ENCODE data around the gene ETS2. TPM values are rescaled to one million over a fixed set of nuclear protein-coding genes. Genes with fewer than 3 reads are reported as not detected.

The ETS2 gene
- total and polyA plus RNA-seq, 2 experiments from 2014 or later, result 19.5 to 36.8 TPM

DNA sequence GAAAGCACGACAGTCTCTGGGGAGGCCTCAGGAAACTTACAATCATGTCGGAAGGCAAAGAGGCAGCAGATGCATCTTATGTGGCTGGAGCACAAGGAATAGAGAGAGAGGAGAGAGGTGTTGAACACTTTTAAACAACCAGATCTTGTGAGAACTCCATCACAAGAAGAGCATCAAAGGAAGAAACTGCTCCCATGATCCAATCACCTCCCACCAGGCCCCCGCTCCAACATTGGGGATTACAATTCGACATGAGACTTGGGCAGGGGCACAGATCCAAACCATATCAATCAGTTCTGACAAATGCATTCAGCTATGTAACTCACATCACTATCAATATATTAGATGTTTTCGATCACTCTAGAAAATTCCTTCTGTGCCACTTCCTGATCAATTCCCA is 37.6 kb downstream of the ETS2 start:
- no peaks in the 10 kb centered on the region for H3K36me3 ChIP-seq (ENCODE audit: insufficient read depth)
- Mint-ChIP-seq H3K27ac (no peak overlapping the region), H3K36me3 (ENCODE audit: low read depth) (no peaks in the 10 kb centered on the region; the same call in 2 of the 3 replicates), H3K4me3 (no peak overlapping the region), H3K4me1 (peaks cover 6% of the 10 kb centered on the region), H3K27me3 (ENCODE audit: insufficient read depth, low read depth, poor library complexity) (peaks cover 6% of the 10 kb centered on the region), H3K9me3 (peaks cover 3% of the 10 kb centered on the region; the same call in 1 of the 3 replicates)
- H3K4me2 ChIP-seq, result no peak overlapping the region
- H3K79me2 ChIP-seq (replicated peaks; ENCODE audit: insufficient read depth), result no peaks in the 10 kb centered on the region
- H2AFZ ChIP-seq, result no peak overlapping the region
- no peak overlapping the region for H3K4me3 ChIP-seq
- peaks cover 6% of the 10 kb centered on the region; the same call in 1 of the 2 replicates for H3K9me2 ChIP-seq (ENCODE audit: insufficient read depth)
- no peak overlapping the region for H3K27ac ChIP-seq (ENCODE audit: low read depth)
- no peaks in the 10 kb centered on the region for H4K20me1 ChIP-seq (replicated peaks; ENCODE audit: insufficient read depth)
- DNase-seq (ENCODE audit: low spot score) (no peak), ATAC-seq (no peak)
- H3F3A ChIP-seq (replicated peaks; ENCODE audit: low read depth), result no peaks in the 10 kb centered on the region
- no peak for TF ChIP-seq STAT1 (IDR thresholded peaks at IDR 0.05; ENCODE audit: unreplicated experiment)
- no peak for TF ChIP-seq ZNF331 (CRISPR knock-in tag; IDR thresholded peaks at IDR 0.05; ENCODE audit: low read depth)
- TF ChIP-seq NANOG (IDR thresholded peaks at IDR 0.05; ENCODE audit: borderline replicate concordance), result no peak
- TF ChIP-seq JUNB (IDR thresholded peaks at IDR 0.05; ENCODE audit: unreplicated experiment), result no peak
- TF ChIP-seq ZNF114 (CRISPR knock-in tag; IDR thresholded peaks at IDR 0.05), result no peak
- TF ChIP-seq, protein P1, sequence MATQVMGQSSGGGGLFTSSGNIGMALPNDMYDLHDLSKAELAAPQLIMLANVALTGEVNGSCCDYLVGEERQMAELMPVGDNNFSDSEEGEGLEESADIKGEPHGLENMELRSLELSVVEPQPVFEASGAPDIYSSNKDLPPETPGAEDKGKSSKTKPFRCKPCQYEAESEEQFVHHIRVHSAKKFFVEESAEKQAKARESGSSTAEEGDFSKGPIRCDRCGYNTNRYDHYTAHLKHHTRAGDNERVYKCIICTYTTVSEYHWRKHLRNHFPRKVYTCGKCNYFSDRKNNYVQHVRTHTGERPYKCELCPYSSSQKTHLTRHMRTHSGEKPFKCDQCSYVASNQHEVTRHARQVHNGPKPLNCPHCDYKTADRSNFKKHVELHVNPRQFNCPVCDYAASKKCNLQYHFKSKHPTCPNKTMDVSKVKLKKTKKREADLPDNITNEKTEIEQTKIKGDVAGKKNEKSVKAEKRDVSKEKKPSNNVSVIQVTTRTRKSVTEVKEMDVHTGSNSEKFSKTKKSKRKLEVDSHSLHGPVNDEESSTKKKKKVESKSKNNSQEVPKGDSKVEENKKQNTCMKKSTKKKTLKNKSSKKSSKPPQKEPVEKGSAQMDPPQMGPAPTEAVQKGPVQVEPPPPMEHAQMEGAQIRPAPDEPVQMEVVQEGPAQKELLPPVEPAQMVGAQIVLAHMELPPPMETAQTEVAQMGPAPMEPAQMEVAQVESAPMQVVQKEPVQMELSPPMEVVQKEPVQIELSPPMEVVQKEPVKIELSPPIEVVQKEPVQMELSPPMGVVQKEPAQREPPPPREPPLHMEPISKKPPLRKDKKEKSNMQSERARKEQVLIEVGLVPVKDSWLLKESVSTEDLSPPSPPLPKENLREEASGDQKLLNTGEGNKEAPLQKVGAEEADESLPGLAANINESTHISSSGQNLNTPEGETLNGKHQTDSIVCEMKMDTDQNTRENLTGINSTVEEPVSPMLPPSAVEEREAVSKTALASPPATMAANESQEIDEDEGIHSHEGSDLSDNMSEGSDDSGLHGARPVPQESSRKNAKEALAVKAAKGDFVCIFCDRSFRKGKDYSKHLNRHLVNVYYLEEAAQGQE (IDR thresholded peaks at IDR 0.05; ENCODE audit: unreplicated experiment), result no peak
- TF ChIP-seq, protein P2, sequence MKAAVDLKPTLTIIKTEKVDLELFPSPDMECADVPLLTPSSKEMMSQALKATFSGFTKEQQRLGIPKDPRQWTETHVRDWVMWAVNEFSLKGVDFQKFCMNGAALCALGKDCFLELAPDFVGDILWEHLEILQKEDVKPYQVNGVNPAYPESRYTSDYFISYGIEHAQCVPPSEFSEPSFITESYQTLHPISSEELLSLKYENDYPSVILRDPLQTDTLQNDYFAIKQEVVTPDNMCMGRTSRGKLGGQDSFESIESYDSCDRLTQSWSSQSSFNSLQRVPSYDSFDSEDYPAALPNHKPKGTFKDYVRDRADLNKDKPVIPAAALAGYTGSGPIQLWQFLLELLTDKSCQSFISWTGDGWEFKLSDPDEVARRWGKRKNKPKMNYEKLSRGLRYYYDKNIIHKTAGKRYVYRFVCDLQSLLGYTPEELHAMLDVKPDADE (IDR thresholded peaks at IDR 0.05), result no peak
- no peak for TF ChIP-seq CREB1 (CRISPR knock-in tag; IDR thresholded peaks at IDR 0.05; ENCODE audit: low read depth)
- TF ChIP-seq CTCF (conservative IDR thresholded peaks at IDR 0.05; ENCODE audit: low read depth in 2 of 2), result no peak
- no peak for TF ChIP-seq ZNF462 (CRISPR knock-in tag; IDR thresholded peaks at IDR 0.05)
- no peak for TF ChIP-seq EZH2phosphoT487 (IDR thresholded peaks at IDR 0.05; ENCODE audit: unreplicated experiment)
- no peak for TF ChIP-seq EZH2 (IDR thresholded peaks at IDR 0.05; ENCODE audit: low read depth, unreplicated experiment)
- TF ChIP-seq POLR2AphosphoS5 (IDR thresholded peaks at IDR 0.05; ENCODE audit: low read depth), result no peak
- no peaks in the 10 kb centered on the region for H3K4me1 ChIP-seq (ENCODE audit: insufficient read depth)
- H3K27me3 ChIP-seq (ENCODE audit: insufficient read depth), result no peaks in the 10 kb centered on the region

All from GM23338 (cell line).